IPS-18c (cell line): Measurements from ENCODE around the gene GPALPP1.
"Not testable (repeated sequence)": the region's sequence is repeated elsewhere in the genome, so short reads cannot be mapped to it uniquely, and the experiment has no call there.

Source experiments
- H3K4me3 ChIP-seq: 2 replicates; pipeline ENCODE4 v1.7.0; 2013; ENCODE audit warnings: low read depth, mild to moderate bottlenecking, low read length, moderate library complexity; ENCODE audit not compliant: insufficient read depth
- H3K9me3 ChIP-seq: one replicate; pipeline ENCODE4 v1.6.1; 2013; ENCODE audit warnings: mild to moderate bottlenecking, low read length, moderate library complexity; ENCODE audit not compliant: control insufficient read depth, insufficient read depth

The GPALPP1 gene

GRCh38 chr13:45047394-45048310 is 58.3 kb downstream of the GPALPP1 start:
- no peaks in the 10 kb centered on the region for H3K9me3 ChIP-seq
- H3K4me3 ChIP-seq = peak overlapping the region; percentile 52; the same call in 1 of the 2 replicates

- no peaks in the 10 kb centered on the region for H3K9me3 ChIP-seq
- H3K4me3 ChIP-seq = no peak overlapping the region
Measured at GRCh38 chr13:45048890-45049407, 59.6 kb downstream of the GPALPP1 start.

DNA sequence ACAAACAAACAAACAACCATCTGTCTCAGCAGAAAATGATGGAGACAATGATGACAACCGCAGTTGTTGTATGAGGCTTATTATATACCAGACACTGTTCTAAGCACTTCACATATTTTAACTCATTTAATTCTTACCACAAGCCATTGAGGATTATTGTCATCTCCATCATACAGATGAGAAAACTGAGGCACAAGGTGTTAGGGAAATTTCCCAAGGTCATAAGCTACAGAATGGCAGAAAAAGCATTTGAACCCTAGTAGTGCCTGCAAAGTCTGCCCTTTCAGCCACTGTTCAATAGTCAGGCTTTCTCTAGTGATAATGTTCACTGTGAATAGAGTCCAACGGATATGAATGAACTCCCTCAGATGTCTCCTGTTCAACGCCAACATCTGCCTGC is 60.1 kb downstream of the GPALPP1 start:
- Histone ChIP-seq H3K4me3 (no peak overlapping the region), H3K9me3 (no peaks in the 10 kb centered on the region)

DNA sequence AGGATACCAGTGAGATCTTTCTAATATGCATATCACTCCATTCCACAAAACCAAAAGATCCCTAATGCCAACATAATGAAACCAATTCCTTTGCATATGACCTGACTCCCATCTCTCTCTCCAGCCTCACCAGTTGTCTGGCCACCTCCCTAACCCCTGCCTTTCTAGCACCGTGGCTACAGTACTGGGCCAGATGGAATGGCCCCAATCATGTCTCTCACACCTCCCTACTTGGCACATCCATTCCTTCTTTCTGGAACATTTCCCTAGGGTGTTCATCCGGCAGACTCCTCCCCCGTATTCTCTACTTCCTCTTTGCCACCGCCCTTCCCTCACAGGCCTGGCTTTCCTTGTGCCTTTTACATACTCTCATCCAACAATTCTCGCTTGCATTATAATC is 62.0 kb downstream of the GPALPP1 start:
- no peak overlapping the region for H3K4me3 ChIP-seq
- H3K9me3 ChIP-seq = no peaks in the 10 kb centered on the region

DNA sequence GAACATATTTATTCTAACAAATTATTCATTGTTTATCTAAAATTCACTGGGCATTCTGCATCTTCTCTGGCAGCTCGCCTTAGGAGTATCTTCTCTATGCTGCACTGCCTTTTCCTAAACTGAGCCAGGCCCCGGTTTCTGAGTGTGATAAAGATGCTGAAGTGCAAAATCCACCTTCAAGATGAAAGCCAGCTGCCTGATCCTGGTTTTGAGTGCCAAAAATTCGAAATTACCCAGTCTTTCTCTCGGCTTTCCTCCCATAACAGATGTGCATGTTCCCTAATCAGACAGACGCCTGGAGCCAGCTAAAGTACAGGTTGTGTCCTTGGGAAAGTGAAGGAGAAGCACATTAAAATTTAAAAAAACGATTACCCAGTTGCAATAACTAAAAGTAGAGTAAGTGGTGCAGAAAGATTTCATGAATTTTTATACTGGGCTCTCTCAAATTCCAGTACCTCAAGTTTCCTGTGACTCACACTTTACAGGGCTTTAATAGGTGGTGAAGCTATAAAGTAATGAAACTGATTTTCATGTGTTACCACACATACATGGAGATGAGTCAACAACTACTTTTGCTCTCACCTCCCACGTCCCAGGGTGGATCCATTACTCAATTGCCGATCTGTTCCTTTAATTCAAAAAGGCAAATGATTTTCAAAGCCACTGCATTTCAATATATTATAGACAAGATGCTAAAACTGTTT is 66.0 kb downstream of the GPALPP1 start:
- no peaks in the 10 kb centered on the region for H3K9me3 ChIP-seq
- H3K4me3 ChIP-seq = no peak overlapping the region

DNA sequence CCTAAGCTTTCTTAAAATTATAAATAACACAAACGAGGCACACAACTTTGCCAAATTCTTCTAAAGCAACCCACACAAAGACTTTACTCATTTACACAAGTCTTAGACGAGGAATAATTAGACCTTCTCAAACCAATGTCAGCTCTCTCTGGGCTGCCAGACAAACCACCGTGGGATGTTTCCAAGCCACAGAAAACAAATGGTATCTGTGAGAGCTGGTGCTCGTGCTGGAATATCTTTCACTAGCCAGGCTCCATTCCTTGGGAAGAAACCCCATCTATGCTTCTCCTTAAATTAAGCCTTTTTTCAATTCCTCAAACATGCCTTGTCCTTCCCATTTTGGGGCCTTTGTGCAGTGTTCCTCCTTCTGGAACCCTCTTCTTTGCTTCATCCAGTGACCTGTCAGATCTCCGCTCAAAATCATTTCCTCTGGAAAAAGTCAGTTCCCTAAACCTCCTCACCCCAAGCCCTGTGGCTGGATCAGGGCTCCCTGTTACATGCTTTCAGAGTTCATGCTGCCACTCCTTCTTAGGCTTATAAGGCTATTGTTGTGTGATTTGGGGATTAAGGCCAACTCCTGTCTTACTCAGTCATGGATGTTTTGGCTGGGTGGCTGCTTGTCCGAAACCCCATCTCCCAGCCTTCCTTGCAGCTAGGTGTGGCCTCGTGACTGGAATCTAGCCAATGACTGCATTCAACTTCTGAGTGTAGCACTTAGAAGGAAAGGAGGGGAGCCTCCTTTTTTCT is 66.7 kb downstream of the GPALPP1 start:
- Histone ChIP-seq H3K9me3 (no peaks in the 10 kb centered on the region), H3K4me3 (no peak overlapping the region)

DNA sequence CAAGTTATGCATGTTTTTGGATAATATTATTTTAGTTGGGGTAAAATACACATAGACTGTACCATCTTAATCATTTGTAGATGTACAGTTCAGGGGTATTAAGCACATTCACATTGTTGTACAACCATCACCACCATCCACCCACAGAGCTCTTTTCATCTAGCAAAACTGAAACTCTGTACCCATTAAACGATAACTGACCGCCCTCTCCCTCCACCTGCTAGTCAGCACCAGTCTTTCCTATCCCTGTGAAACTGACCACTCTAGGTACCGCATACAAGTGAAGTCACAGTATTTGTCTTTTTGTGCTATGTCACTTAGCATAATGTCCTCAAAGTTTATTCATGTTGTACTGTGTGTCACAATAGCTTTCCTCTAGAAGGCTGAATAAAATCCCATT is 70.7 kb downstream of the GPALPP1 start:
- Histone ChIP-seq H3K4me3 (no peak overlapping the region), H3K9me3 (no peaks in the 10 kb centered on the region)

GRCh38 chr13:45063261-45063860 is 74.0 kb downstream of the GPALPP1 start:
- no peak overlapping the region for H3K4me3 ChIP-seq

DNA sequence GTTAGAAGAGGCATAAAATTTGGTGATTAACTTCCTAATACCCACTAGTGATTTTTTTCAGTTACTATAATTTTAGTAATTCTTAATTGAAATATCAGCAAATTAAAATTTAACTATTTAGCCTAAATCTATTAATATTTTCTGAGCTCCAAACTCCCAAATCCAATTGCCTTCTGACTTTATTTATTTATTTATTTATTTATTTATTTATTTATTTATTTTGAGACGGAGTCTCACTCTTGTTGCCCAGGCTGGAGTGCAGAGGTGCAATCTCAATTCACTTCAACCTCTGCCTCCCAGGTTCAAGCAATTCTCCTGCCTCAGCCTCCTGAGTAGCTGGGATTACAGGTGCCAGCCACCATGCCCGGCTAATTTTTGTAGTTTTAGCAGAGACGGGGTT is 74.6 kb downstream of the GPALPP1 start:
- H3K4me3 ChIP-seq, H3K9me3 ChIP-seq: not testable (repeated sequence)

More at GRCh38 chr13:45063261-45063860, 74.0 kb downstream of the GPALPP1 start:
- H3K9me3 ChIP-seq = no peaks in the 10 kb centered on the region

DNA sequence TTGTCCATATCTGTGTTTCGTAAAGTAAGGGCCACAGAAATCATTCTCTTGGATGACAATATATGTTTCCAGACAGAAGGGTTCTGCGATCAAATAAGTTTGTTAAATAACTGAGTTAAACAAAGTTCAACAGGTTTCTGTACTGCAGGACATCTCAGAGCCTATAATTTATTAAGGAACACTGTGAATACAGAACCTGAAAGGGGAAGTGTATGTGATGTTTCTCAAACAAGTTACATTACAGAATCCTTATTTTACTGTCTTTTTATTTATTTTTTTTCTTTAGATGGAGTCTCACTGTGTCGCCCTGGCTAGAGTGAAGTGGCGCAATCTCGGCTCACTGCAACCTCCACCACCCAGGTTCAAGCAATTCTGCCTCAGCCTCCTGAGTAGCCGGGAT is 75.6 kb downstream of the GPALPP1 start:
- no peak overlapping the region for H3K4me3 ChIP-seq

DNA sequence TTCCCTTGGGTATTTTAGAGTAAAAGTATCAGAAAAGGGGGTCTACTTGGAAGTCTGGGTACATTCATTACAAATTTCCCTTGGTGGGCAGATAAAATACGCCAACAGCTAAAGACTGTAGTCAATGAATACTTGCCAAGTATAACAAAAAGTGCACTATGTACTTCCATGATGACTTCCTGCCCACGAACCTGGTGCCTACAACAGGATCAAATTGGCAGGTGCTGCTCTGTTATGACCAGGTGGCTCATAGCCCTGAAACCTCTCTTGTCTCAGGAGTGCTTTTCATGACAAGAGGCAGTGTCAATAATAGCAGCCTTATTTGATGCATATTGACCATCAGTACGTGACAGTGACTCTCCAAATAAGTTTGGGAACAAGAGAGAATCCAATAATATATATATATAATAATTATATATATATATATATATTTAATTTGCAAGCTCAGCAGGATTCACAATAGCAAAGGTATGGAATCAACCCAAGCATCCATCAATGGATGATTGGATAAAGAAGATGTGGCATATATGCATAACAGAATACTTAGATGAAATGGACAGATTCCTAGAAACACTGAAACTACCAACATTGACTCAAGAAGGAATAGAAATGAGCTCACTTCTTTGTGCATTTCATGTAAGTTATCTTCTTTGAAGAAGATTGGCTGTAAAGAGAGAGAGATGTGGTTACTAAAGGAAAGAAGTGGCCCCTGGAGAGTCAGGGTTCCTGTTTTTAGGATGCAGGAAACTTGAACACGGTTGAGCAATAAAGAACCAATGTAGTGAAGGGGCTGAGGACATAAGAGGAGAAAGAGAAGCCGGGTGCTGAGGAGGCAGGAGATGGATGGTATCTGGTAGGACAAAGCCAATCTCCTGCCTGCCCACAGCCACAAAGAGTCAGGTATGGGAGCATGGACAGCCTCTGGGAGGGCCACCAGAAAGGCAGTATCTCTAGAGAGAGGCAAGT is 79.0 kb downstream of the GPALPP1 start:
- no peak overlapping the region for H3K4me3 ChIP-seq
- H3K9me3 ChIP-seq = no peaks in the 10 kb centered on the region

More for the DNA sequence above, 75.6 kb downstream of the GPALPP1 start:
- H3K9me3 ChIP-seq = no peaks in the 10 kb centered on the region

- no peak overlapping the region for H3K4me3 ChIP-seq
- H3K9me3 ChIP-seq = no peaks in the 10 kb centered on the region
Measured at GRCh38 chr13:45073809-45074208, 84.5 kb downstream of the GPALPP1 start.

DNA sequence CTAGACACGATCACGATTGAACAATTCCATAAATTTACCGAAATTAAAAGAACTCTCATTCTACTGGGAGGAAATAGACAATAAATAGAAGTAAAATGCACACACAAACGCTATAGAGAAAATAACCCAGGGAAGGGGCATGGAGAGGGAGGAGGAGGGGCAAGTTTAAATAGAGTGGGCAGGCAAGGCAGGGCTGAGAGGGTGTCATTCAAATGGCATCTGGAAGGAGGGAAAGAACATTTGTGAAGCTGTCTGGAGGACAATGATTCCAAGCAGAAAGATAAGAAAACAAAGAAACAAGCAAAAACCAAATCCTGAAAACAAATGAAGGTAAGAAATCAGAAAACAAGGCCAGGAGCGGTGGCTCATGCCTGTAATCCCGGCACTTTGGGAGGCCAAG is 85.4 kb downstream of the GPALPP1 start:
- H3K9me3 ChIP-seq = no peaks in the 10 kb centered on the region
- no peak overlapping the region for H3K4me3 ChIP-seq

- Histone ChIP-seq H3K9me3 (no peaks in the 10 kb centered on the region), H3K4me3 (no peak overlapping the region)
Measured at GRCh38 chr13:45078003-45078402, 88.7 kb downstream of the GPALPP1 start.
